Measurements from ENCODE around the gene TGFBI.
A peak's percentile ranks its signal among the peaks of the same experiment; 100 is the strongest.
"Not testable (repeated sequence)": the region's sequence is repeated elsewhere in the genome, so short reads cannot be mapped to it uniquely, and the experiment has no call there.

Gene TGFBI

DNA sequence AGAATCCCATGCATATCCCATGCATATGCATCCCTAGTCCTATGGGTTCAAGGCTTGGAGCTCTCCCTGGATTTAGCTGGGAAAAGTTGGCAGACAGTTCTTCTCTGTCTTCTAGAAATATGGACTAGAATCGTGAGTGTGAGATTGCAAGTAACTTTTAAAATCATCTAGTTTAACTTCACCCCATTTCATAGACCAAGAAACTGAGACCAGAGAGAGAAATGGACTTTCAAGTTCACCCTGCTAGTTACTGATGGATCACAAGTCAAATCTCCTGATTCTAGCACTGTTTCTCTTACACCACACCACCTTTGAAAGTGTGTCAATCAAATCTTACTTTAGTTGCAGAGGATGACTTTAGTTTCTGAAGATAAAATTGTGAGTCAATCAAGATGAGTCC is 13.4 kb downstream of the TGFBI start:
- no peaks in the 10 kb centered on the region for H4K20me1 ChIP-seq
- H3K4me2 ChIP-seq = peak overlapping the region; percentile 67
- no peak overlapping the region for H3K9ac ChIP-seq
- TF ChIP-seq Cebpa-rat (IDR thresholded peaks at IDR 0.05) = no peak
- H3K4me1 ChIP-seq = peaks cover 68% of the 10 kb centered on the region
- no peak overlapping the region for H3K27ac ChIP-seq
- peaks cover 11% of the 10 kb centered on the region for H3K9me3 ChIP-seq
- H3K4me3 ChIP-seq = no peak overlapping the region
- no peaks in the 10 kb centered on the region for H3K27me3 ChIP-seq
- no peaks in the 10 kb centered on the region for H3K36me3 ChIP-seq

DNA sequence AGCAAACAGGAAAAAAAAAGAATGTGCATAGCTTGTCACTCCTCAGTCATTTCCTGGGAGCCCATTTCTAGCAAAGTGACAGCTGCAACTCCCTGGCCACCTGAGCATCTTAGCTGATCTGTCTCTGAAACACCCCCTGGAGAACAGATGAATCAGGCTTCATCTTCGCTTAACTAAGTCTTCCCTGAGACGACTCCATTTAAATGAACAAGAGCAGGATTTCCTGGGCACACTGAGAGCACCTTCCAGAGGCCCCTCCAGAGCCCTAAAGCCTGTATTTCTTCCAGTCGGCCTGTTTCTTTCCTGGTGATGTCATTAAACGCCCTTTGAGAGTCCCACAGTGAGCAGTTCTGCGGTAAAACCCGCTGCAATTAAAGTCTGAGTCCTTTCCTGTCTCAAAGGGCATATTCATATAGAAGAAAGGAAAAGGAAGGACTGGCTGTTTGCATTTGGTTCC is 13.9 kb downstream of the TGFBI start:
- H4K20me1 ChIP-seq = no peaks in the 10 kb centered on the region
- no peak overlapping the region for H3K9ac ChIP-seq
- H3K27ac ChIP-seq = peak overlapping the region; percentile 27; the same call in 1 of the 2 replicates
- H3K4me3 ChIP-seq = no peak overlapping the region
- H3K27me3 ChIP-seq = no peaks in the 10 kb centered on the region
- H3K36me3 ChIP-seq = no peaks in the 10 kb centered on the region
- peaks cover 68% of the 10 kb centered on the region for H3K4me1 ChIP-seq
- TF ChIP-seq Cebpa-rat (IDR thresholded peaks at IDR 0.05) = no peak
- H3K4me2 ChIP-seq = peak overlapping the region; percentile 67
- peaks cover 11% of the 10 kb centered on the region for H3K9me3 ChIP-seq

GRCh38 chr5:136043551-136043950 is 14.8 kb downstream of the TGFBI start:
- no peak overlapping the region for H3K4me3 ChIP-seq
- H3K4me1 ChIP-seq = peaks cover 69% of the 10 kb centered on the region
- H3K4me2 ChIP-seq = peak overlapping the region; percentile 67
- H3K27me3 ChIP-seq = no peaks in the 10 kb centered on the region
- no peak overlapping the region for H3K9ac ChIP-seq
- peaks cover 8% of the 10 kb centered on the region for H3K9me3 ChIP-seq
- H3K27ac ChIP-seq = no peak overlapping the region
- no peak for TF ChIP-seq Cebpa-rat (IDR thresholded peaks at IDR 0.05)
- no peaks in the 10 kb centered on the region for H4K20me1 ChIP-seq
- H3K36me3 ChIP-seq = no peaks in the 10 kb centered on the region

DNA sequence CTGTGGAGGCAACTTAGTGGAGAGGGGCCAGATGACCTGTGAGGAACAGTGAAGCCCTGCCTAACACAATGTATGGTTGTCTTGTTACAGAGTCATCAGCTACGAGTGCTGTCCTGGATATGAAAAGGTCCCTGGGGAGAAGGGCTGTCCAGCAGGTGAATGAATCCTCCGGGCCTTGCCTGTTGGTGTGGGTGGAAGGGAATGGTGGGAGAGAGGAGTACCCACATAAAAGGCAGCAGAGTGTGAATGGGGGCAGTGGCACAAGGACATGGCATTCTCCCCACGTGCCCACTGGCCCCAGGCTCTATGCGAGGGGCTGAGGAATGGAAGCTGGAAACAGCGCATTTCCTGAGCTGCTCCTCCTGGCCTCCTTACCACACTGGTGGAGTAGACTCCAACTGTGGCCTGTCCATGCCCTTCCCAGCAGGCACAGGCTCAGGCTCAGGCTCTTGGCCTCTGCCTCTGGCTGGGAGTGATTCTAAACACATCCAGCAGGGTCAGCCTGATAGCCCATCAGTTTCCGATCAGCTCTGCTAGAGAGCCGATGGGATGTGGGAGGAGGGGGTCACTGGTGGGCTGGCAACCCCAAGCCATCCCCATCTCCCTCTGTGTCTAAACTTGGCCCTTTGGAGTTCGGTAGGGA is 15.3 kb downstream of the TGFBI start:
- Histone ChIP-seq H3K9ac (no peak overlapping the region), H4K20me1 (no peaks in the 10 kb centered on the region), H3K36me3 (no peaks in the 10 kb centered on the region), H3K4me3 (no peak overlapping the region), H3K4me2 (peak overlapping the region; percentile 67), H3K27me3 (no peaks in the 10 kb centered on the region), H3K9me3 (peaks cover 4% of the 10 kb centered on the region; the same call in 1 of the 2 replicates), H3K4me1 (peaks cover 75% of the 10 kb centered on the region), H3K27ac (no peak overlapping the region; the same call in 1 of the 2 replicates)
- TF ChIP-seq Cebpa-rat (IDR thresholded peaks at IDR 0.05) = no peak

GRCh38 chr5:136045026-136045425 is 16.2 kb downstream of the TGFBI start:
- not testable (repeated sequence) for H3K4me3 ChIP-seq, H3K27ac ChIP-seq, H3K36me3 ChIP-seq, H3K27me3 ChIP-seq, H3K9ac ChIP-seq, H3K9me3 ChIP-seq, H3K4me2 ChIP-seq, H4K20me1 ChIP-seq
- H3K4me1 ChIP-seq = peaks cover 79% of the 10 kb centered on the region

DNA sequence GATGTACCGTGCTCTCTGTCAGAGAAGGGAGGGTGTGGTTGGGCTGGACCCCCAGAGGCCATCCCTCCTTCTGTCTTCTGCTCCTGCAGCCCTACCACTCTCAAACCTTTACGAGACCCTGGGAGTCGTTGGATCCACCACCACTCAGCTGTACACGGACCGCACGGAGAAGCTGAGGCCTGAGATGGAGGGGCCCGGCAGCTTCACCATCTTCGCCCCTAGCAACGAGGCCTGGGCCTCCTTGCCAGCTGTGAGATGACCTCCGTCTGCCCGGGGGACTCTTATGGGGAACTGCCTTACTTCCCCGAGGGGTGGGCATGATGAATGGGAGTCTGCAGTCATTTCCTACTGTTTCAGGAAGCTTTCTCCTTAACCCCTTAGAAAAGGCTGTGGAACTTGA is 17.5 kb downstream of the TGFBI start:
- Histone ChIP-seq H3K9ac (no peak overlapping the region), H3K4me2 (0 out of 2 replicates have a peak overlapping the region, but pooled peaks have one; percentile 81), H3K9me3 (no peaks in the 10 kb centered on the region), H3K4me3 (no peak overlapping the region), H4K20me1 (no peaks in the 10 kb centered on the region), H3K27me3 (no peaks in the 10 kb centered on the region), H3K27ac (no peak overlapping the region), H3K36me3 (no peaks in the 10 kb centered on the region), H3K4me1 (peaks cover 67% of the 10 kb centered on the region)
- no peak for TF ChIP-seq Cebpa-rat (IDR thresholded peaks at IDR 0.05)

GRCh38 chr5:136047858-136048257 is 19.1 kb downstream of the TGFBI start:
- H3K36me3 ChIP-seq = no peaks in the 10 kb centered on the region

GRCh38 chr5:136048966-136049365 is 20.2 kb downstream of the TGFBI start:
- Histone ChIP-seq H3K4me2 (peak overlapping the region; percentile 81), H3K36me3 (no peaks in the 10 kb centered on the region), H3K27ac (no peak overlapping the region), H3K4me3 (no peak overlapping the region), H3K9me3 (no peaks in the 10 kb centered on the region), H3K9ac (no peak overlapping the region), H3K27me3 (no peaks in the 10 kb centered on the region), H3K4me1 (peaks cover 45% of the 10 kb centered on the region), H4K20me1 (no peaks in the 10 kb centered on the region)
- no peak for TF ChIP-seq Cebpa-rat (IDR thresholded peaks at IDR 0.05)

More at GRCh38 chr5:136047858-136048257, 19.1 kb downstream of the TGFBI start:
- H3K9ac ChIP-seq = no peak overlapping the region; the same call in 1 of the 2 replicates
- H3K9me3 ChIP-seq = no peaks in the 10 kb centered on the region
- no peak overlapping the region for H3K27ac ChIP-seq
- TF ChIP-seq Cebpa-rat (IDR thresholded peaks at IDR 0.05) = no peak
- no peak overlapping the region for H3K4me3 ChIP-seq
- peak overlapping the region; percentile 81 for H3K4me2 ChIP-seq
- no peaks in the 10 kb centered on the region for H3K27me3 ChIP-seq
- H4K20me1 ChIP-seq = no peaks in the 10 kb centered on the region
- H3K4me1 ChIP-seq = peaks cover 50% of the 10 kb centered on the region

DNA sequence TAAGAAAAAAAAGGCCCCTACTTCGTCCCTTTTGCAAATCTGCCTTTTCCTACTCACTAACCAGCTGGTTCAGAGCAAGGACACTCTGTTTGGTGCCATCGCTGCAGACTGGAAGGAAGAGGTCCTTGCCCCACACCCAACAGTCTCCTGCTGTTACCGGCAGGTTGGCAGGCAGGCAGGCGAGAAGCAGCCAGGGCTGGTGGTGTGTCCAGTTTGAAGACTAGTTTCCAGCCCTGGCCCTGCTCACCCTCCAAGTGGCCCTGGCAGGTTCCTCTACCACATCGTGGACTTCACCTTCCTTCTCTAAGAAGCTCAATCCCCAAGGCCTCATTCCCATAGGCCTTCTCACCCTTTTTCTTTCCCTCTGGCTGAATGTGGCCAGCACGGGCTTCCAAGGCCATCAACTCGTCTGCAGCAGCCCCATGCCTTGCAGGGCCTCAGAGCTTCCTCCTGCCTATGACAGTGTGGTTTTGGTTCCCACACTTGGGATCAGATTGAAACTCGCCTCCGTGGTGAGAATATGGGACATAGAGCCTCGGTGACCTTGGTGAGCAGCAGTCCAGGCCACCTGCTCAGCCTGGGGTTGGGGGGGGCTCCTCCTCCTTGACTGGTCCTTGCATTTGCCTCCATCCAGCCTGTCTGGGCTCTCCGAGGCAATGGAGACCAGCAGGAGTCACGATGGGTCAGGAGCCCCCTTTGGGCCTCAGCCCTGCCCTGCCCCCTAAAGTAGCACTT is 22.9 kb downstream of the TGFBI start:
- TF ChIP-seq Cebpa-rat (IDR thresholded peaks at IDR 0.05) = no peak
- Histone ChIP-seq H3K4me3 (no peak overlapping the region), H3K36me3 (no peaks in the 10 kb centered on the region), H3K4me2 (no peak overlapping the region), H3K9me3 (no peaks in the 10 kb centered on the region), H3K4me1 (peaks cover 41% of the 10 kb centered on the region), H3K27ac (no peak overlapping the region), H3K27me3 (no peaks in the 10 kb centered on the region), H4K20me1 (no peaks in the 10 kb centered on the region), H3K9ac (no peak overlapping the region)

DNA sequence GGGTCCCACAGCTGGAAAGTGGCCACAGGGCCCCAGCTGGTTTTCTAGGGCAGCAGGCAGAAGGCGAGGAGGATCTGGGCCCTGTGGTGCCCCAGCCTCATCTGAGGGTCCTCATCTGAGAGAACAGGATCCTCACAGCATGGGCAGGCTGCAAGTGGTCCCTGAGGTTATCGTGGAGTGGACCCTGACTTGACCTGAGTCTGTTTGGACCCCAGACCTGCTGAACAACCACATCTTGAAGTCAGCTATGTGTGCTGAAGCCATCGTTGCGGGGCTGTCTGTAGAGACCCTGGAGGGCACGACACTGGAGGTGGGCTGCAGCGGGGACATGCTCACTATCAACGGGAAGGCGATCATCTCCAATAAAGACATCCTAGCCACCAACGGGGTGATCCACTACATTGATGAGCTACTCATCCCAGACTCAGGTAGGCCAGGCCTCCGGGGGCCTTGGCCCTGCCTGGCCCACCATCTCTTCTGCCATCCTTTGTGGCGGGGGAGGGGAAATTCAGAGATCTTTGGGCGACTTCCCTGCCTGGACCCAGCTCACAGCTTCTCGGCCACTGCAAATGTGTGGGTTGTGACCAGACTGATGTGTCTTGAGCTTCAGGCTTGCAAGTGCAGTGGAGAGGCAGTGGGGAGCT is 24.0 kb downstream of the TGFBI start:
- no peak for TF ChIP-seq Cebpa-rat (IDR thresholded peaks at IDR 0.05)
- H3K4me3 ChIP-seq = no peak overlapping the region
- H3K4me1 ChIP-seq = peaks cover 29% of the 10 kb centered on the region
- no peaks in the 10 kb centered on the region for H3K36me3 ChIP-seq
- H3K4me2 ChIP-seq = no peak overlapping the region
- H3K9me3 ChIP-seq = no peaks in the 10 kb centered on the region
- no peak overlapping the region for H3K27ac ChIP-seq
- no peaks in the 10 kb centered on the region for H3K27me3 ChIP-seq
- H3K9ac ChIP-seq = no peak overlapping the region
- H4K20me1 ChIP-seq = no peaks in the 10 kb centered on the region
